ENCODE measurements around the gene TNFAIP3.
"Not testable (repeated sequence)": the region's sequence is repeated elsewhere in the genome, so short reads cannot be mapped to it uniquely, and the experiment has no call there.

The TNFAIP3 gene

GRCh38 chr6:137844327-137844726, 22.7 kb upstream of the TNFAIP3 start:
- DNase-seq; intact Hi-C loops (cut with DNase I): not testable (repeated sequence)

GRCh38 chr6:137844773-137845172, 22.3 kb upstream of the TNFAIP3 start:
- DNase-seq; intact Hi-C loops (cut with DNase I): not testable (repeated sequence)

- intact Hi-C loops (cut with DNase I) = no loop called here
- DNase-seq = no peak
These were observed 21.6 kb upstream of the TNFAIP3 start for GRCh38 chr6:137845460-137845859.

GRCh38 chr6:137846274-137846673, 20.8 kb upstream of the TNFAIP3 start:
- intact Hi-C loops (cut with DNase I) = no loop called here
- DNase-seq = no peak

GRCh38 chr6:137846772-137847313, 20.2 kb upstream of the TNFAIP3 start:
- intact Hi-C loops (cut with DNase I) = no loop called here
- peak in 5 of 10 donors; percentile 14 to 83 (median 21) for DNase-seq

GRCh38 chr6:137847748-137848147, 19.3 kb upstream of the TNFAIP3 start:
- DNase-seq = no peak
- intact Hi-C loops (cut with DNase I) = no loop called here

- DNase-seq = no peak
- intact Hi-C loops (cut with DNase I) = no loop called here
These were observed 18.4 kb upstream of the TNFAIP3 start for GRCh38 chr6:137848672-137849071.

GRCh38 chr6:137849181-137849980, 17.7 kb upstream of the TNFAIP3 start:
- no peak for DNase-seq
- intact Hi-C loops (cut with DNase I) = no loop called here

- no peak for DNase-seq
- intact Hi-C loops (cut with DNase I) = no loop called here
These were observed 16.9 kb upstream of the TNFAIP3 start for GRCh38 chr6:137849981-137850714.

GRCh38 chr6:137850816-137851602, 16.1 kb upstream of the TNFAIP3 start:
- DNase-seq = no peak
- intact Hi-C loops (cut with DNase I) = no loop called here

- no peak for DNase-seq
- intact Hi-C loops (cut with DNase I) = no loop called here
These were observed 15.4 kb upstream of the TNFAIP3 start for GRCh38 chr6:137851669-137852068.

- no peak for DNase-seq
- intact Hi-C loops (cut with DNase I) = no loop called here
These were observed 14.7 kb upstream of the TNFAIP3 start for GRCh38 chr6:137852346-137852745.

GRCh38 chr6:137852811-137853210, 14.2 kb upstream of the TNFAIP3 start:
- intact Hi-C loops (cut with DNase I) = no loop called here

GRCh38 chr6:137853569-137854213, 13.4 kb upstream of the TNFAIP3 start:
- intact Hi-C loops (cut with DNase I) = no loop called here
- DNase-seq = no peak

More at GRCh38 chr6:137852811-137853210, 14.2 kb upstream of the TNFAIP3 start:
- DNase-seq = no peak

- intact Hi-C loops (cut with DNase I) = no loop called here
These were observed 10.7 kb upstream of the TNFAIP3 start for GRCh38 chr6:137856138-137856898.

GRCh38 chr6:137859025-137859424, 8.0 kb upstream of the TNFAIP3 start:
- no peak for DNase-seq
- intact Hi-C loops (cut with DNase I) = no loop called here

More at GRCh38 chr6:137856138-137856898, 10.7 kb upstream of the TNFAIP3 start:
- no peak for DNase-seq

GRCh38 chr6:137860394-137861005, 6.6 kb upstream of the TNFAIP3 start:
- intact Hi-C loops (cut with DNase I) = no loop called here
- DNase-seq = no peak

- intact Hi-C loops (cut with DNase I) = no loop called here
- no peak for DNase-seq
These were observed 5.3 kb upstream of the TNFAIP3 start for GRCh38 chr6:137861550-137862337.

Data from posterior cingulate gyrus (tissue), 11 donors.